HL-60 (cell line): Measurements from ENCODE around the gene GALNT17.

ENCODE experiments used
- DNase-seq, 2 experiments: peaks; one replicate each; pipeline ENCODE4 v3.0.0-alpha.2; 2010 to 2020; ENCODE audit warnings: low read depth in 1 of 2, low spot score in 1 of 2
- H3K27ac ChIP-seq: fragments of 250-450 bp; sonication (Bioruptor Pico); replicated peaks from 2 replicates; pipeline ENCODE4 v1.5.1; 2020; ENCODE audit warnings: mild to moderate bottlenecking, moderate library complexity
- H3K27me3 ChIP-seq: fragments of 250-450 bp; sonication (Bioruptor Pico); 2 replicates; pipeline ENCODE4 v1.5.1; 2021; ENCODE audit warnings: mild to moderate bottlenecking, moderate library complexity; ENCODE audit not compliant: insufficient read depth, poor library complexity, severe bottlenecking
- H3K4me3 ChIP-seq: replicated peaks from 2 replicates; pipeline ENCODE4 v1.5.1; 2011; ENCODE audit warnings: mild to moderate bottlenecking, control low read depth, low read length; ENCODE audit not compliant: insufficient read depth
- CTCF ChIP-seq: IDR thresholded peaks from one replicate; pipeline ENCODE4 v1.5.1; 2011; ENCODE audit warnings: low read length, control low read depth, inconsistent platforms; ENCODE audit not compliant: insufficient read depth
- GABPA ChIP-seq: IDR thresholded peaks from 2 replicates; pipeline ENCODE4 v1.6.1; 2012; ENCODE audit warnings: low read depth
- POLR2AphosphoS5 ChIP-seq: IDR thresholded peaks from 2 replicates; pipeline ENCODE4 v1.6.1; 2012; ENCODE audit warnings: low read depth
- REST ChIP-seq: IDR thresholded peaks from 2 replicates; pipeline ENCODE4 v1.6.1; 2012; ENCODE audit warnings: low read depth; ENCODE audit not compliant: insufficient replicate concordance
- SPI1 ChIP-seq: IDR thresholded peaks from 2 replicates; pipeline ENCODE4 v1.6.1; 2012; ENCODE audit warnings: low read depth, mild to moderate bottlenecking, borderline replicate concordance

The GALNT17 gene

GRCh38 chr7:71171476-71171875 lies 39.5 kb downstream of the GALNT17 start:
- DNase-seq = no peak
- no peak overlapping the region for H3K27ac ChIP-seq
- H3K4me3 ChIP-seq = no peak overlapping the region
- TF ChIP-seq REST = no peak
- TF ChIP-seq SPI1 = no peak
- no peak for TF ChIP-seq POLR2AphosphoS5
- TF ChIP-seq CTCF = no peak
- TF ChIP-seq GABPA = no peak
- H3K27me3 ChIP-seq = no peaks in the 10 kb centered on the region

DNA sequence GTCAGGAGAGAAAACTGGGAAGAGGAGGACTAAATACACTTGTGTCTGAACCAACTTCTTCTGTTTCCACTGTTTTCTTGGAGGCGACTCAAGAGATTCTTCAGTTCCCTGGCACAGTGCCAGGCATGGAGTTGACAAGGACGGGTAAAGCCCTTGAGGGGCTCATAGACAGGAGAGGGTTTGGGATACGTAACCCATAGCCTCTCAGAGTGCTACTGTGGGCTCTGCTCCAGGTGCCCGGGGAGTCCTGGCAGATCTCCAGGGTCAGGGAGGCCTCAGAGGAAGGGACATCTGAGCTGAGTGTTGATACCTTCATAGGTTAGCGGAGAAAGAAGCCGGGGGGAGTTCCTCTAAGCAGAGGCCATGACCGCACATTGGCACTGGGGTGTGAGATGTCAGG lies 42.0 kb downstream of the GALNT17 start:
- Histone ChIP-seq H3K27ac (no peak overlapping the region), H3K4me3 (no peak overlapping the region), H3K27me3 (no peaks in the 10 kb centered on the region)
- TF ChIP-seq GABPA (no peak), SPI1 (no peak), CTCF (no peak), REST (no peak), POLR2AphosphoS5 (no peak)
- DNase-seq = no peak

- Histone ChIP-seq H3K27ac (no peak overlapping the region), H3K27me3 (no peaks in the 10 kb centered on the region), H3K4me3 (no peak overlapping the region)
- no peak for DNase-seq
- TF ChIP-seq REST (no peak), SPI1 (no peak), GABPA (no peak), CTCF (no peak), POLR2AphosphoS5 (no peak)
Measured at GRCh38 chr7:71182438-71182935, 50.5 kb downstream of the GALNT17 start.
